ENCODE measurements around the gene FOCAD.

- TF ChIP-seq, protein P1, sequence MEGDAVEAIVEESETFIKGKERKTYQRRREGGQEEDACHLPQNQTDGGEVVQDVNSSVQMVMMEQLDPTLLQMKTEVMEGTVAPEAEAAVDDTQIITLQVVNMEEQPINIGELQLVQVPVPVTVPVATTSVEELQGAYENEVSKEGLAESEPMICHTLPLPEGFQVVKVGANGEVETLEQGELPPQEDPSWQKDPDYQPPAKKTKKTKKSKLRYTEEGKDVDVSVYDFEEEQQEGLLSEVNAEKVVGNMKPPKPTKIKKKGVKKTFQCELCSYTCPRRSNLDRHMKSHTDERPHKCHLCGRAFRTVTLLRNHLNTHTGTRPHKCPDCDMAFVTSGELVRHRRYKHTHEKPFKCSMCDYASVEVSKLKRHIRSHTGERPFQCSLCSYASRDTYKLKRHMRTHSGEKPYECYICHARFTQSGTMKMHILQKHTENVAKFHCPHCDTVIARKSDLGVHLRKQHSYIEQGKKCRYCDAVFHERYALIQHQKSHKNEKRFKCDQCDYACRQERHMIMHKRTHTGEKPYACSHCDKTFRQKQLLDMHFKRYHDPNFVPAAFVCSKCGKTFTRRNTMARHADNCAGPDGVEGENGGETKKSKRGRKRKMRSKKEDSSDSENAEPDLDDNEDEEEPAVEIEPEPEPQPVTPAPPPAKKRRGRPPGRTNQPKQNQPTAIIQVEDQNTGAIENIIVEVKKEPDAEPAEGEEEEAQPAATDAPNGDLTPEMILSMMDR (IDR thresholded peaks at IDR 0.05), result no peak
- TF ChIP-seq POLR2A (IDR thresholded peaks at IDR 0.05), result no peak
- TF ChIP-seq POLR2AphosphoS5 (IDR thresholded peaks at IDR 0.05), result no peak
Observed at GRCh38 chr9:20685769-20686168, 1.7 kb downstream of the FOCAD start.

All from prostate gland (tissue), 2 donors.